A549 treated with ZK216348 at 1 μM for 4 hours (cell line): ENCODE measurements around the gene SUN5. TPM values are rescaled to one million over a fixed set of nuclear protein-coding genes. Genes with fewer than 3 reads are reported as not detected.

Experiments
- total RNA-seq: library from RNA; stranded (reverse); fragments of 200-300 nt; extraction: Qiagen RNA extraction; gene quantifications from 5 replicates; pipeline ENCODE4 v1.2.3, GENCODE V29; 2022; ENCODE audit warnings: low read depth

Gene SUN5, protein sequence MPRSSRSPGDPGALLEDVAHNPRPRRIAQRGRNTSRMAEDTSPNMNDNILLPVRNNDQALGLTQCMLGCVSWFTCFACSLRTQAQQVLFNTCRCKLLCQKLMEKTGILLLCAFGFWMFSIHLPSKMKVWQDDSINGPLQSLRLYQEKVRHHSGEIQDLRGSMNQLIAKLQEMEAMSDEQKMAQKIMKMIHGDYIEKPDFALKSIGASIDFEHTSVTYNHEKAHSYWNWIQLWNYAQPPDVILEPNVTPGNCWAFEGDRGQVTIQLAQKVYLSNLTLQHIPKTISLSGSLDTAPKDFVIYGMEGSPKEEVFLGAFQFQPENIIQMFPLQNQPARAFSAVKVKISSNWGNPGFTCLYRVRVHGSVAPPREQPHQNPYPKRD
- not detected in 5 replicates for total RNA-seq

DNA sequence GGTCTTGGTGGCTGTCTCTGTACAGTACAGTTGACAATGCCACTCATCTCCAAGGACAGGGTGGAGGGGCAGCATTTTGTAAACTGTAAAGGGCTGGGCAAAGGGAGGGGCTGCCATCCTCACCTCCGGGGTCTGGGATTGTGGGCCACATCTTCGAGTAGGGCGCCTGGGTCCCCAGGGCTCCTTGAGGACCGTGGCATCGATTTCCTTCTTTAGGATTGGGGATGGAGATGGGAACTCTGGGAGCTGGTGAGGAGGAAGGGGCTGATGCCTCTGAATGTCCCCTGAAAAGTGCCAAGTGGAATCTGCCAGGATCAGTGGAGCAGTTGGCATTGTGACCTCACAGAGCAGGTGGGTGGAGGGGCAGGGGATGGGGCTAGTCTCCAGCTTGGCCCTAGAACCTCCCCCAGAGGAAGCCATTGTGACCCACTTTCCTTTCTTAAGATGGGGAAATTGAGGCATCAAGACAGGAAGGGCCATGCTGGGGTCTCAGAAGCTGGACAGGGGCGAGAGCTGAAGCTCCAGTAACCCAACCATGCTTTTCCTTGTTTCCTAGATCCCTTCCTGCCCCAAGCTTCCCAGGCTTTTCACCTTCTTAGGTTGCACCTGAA lies at the start of gene SUN5:
TSS of gene SUN5 (minus strand) at position 293 of the 611 bp plus-strand sequence. CDS start at position 200, 93 bp downstream.

DNA sequence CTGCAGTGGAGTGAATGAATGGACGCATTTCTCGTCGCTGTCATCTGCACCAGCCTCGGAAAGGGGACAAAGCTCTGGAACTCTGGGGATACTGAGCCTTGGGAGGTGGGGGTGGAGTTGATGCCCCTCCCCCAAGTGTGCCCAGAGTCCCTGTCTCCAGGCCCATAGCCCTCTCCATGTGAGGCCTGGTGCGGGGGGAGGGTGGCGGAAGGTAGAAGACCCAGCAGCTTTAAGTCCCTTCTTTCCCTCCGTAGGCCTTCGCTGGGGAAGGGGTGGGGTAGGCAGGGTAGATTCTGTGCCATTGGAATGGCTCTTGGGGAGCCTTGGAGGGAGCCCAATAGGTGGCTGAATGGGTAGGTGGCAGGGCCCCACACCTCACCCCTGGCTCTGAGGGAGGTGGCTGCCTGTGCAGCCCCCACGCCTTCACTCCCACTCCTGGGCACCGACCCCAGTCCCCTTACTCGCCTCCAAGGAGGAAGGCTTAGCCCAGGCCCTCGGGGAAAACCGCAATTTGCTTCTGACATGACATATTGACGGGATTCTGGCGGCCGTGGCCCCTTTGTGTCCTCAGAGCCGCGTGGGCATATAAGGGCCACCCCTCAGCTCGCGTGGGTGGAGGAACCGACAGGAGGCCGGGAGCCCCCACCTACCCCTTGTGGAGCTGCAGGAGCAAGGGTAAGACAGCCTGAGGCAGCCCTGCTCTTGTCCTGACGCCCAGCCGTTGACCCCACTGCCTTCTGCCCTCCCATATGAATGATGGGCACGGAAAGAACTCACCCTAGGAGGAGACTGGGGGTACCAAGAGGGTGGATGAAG lies 49.3 kb upstream of the SUN5 start, which contains the start of gene BPIFB3:
TSS of gene BPIFB3 (plus strand) at position 613 of the 816 bp plus-strand sequence. CDS start 1,533 bp downstream, outside the sequence.

DNA sequence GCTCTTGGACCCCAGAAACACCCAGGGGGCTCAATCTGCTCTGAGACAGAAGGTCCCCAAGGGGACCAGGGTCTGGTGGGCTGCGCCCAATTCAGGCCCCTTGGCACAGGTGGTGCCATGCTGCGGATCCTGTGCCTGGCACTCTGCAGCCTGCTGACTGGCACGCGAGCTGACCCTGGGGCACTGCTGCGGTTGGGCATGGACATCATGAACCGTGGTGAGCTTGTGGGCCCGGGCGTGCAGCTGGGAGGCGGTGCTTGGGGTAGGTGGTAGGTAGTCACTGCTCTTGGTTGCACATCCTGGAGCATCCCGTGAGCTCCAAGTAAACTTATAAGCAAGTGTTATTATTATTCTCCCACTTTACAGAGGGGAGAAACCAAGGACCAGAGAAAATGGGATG lies 27.3 kb upstream of the SUN5 start, which contains the start of gene BPIFB6:
TSS of gene BPIFB6 (plus strand) at position 118 of the 400 bp plus-strand sequence. CDS start at position 118, 0 bp downstream.

GRCh38 chr20:33007376-33008335 lies 3.4 kb upstream of the SUN5 start, which contains the start of gene BPIFB2:
Gene BPIFB2 (plus strand): TSS chr20:33007704. CDS start chr20:33008575, 871 bp downstream.

Other genes with a start within 250 kb of the SUN5 start
- 3.3 to 5.2 TPM (median 4.4 TPM) in 5 replicates for gene DNMT3B, start 242.0 kb downstream of the SUN5 start, total RNA-seq
- gene MAPRE1, start 184.5 kb downstream of the SUN5 start, total RNA-seq: 119 to 167 TPM (median 141 TPM) in 5 replicates
- not detected in 5 replicates for gene EFCAB8, start 145.5 kb downstream of the SUN5 start, total RNA-seq
- gene BPIFB2, start 3.3 kb upstream of the SUN5 start, total RNA-seq: not detected in 5 replicates
- gene BPIFB6, start 27.2 kb upstream of the SUN5 start, total RNA-seq: not detected in 5 replicates
- not detected in 5 replicates for gene BPIFB3, start 49.5 kb upstream of the SUN5 start, total RNA-seq
- not detected in 5 replicates for gene BPIFB4, start 75.2 kb upstream of the SUN5 start, total RNA-seq
- not detected in 5 replicates for gene BPIFA2, start 163.7 kb upstream of the SUN5 start, total RNA-seq
- gene BPIFA3, start 212.9 kb upstream of the SUN5 start, total RNA-seq: not detected in 5 replicates
- gene BPIFA1, start 231.6 kb upstream of the SUN5 start, total RNA-seq: not detected in 5 replicates